Panc1 (cell line): Measurements from ENCODE around the gene TMEM167A. TPM values are rescaled to one million over a fixed set of nuclear protein-coding genes. Genes with fewer than 3 reads are reported as not detected.
"Not testable (repeated sequence)": the region's sequence is repeated elsewhere in the genome, so short reads cannot be mapped to it uniquely, and the experiment has no call there.

Experiments used
- ATAC-seq: fragments of 200-7000 bp; cut with Tn5 transposase; 2 replicates; pipeline ENCODE4 v1.9.1; 2020; ENCODE audit warnings: mild to moderate bottlenecking, moderate library complexity
- BruUV-seq: library from RNA; stranded (reverse); fragments of 400-500 nt; replicated peaks from 2 replicates; lab custom pipeline; 2021; lab: Mats Ljungman, UMichigan
- CTCF ChIA-PET: fragments of 300-600 bp; sonication (Branson Sonifier 250); formaldehyde crosslinking; loops from one replicate; lab custom pipeline; 2022; ENCODE audit warnings: antibody characterized with exemption; lab: Charles Lee
- POLR2A ChIA-PET: fragments of 300-600 bp; sonication (Branson Sonifier 250); formaldehyde crosslinking; loops from one replicate; lab custom pipeline; 2022; ENCODE audit warnings: antibody characterized with exemption; lab: Charles Lee
- DNase-seq: peaks from one replicate; pipeline ENCODE4 v3.0.0-alpha.2; 2010; ENCODE audit warnings: low read depth, low spot score
- H3K27ac ChIP-seq: 2 replicates; pipeline ENCODE4 v1.5.1; 2011; ENCODE audit warnings: mild to moderate bottlenecking, low read length, inconsistent platforms
- H3K27me3 ChIP-seq: fragments of 200-500 bp; sonication (Bioruptor generic); 2 replicates; pipeline ENCODE4 v1.6.0; 2014; ENCODE audit warnings: low read length, inconsistent platforms; ENCODE audit not compliant: control insufficient read depth, insufficient read depth
- H3K36me3 ChIP-seq: fragments of 200-500 bp; sonication (Bioruptor generic); 2 replicates; pipeline ENCODE4 v1.5.1; 2014; ENCODE audit warnings: inconsistent platforms, mild to moderate bottlenecking, low read length, moderate library complexity; ENCODE audit not compliant: control insufficient read depth, insufficient read depth
- H3K4me1 ChIP-seq: 2 replicates; pipeline ENCODE4 v1.5.1; 2011; ENCODE audit warnings: inconsistent platforms, mild to moderate bottlenecking, low read length, moderate library complexity; ENCODE audit not compliant: control insufficient read depth, insufficient read depth
- H3K4me3 ChIP-seq, 2 experiments: 2 replicates each; pipeline ENCODE4 v1.5.1; 2011 to 2012; ENCODE audit warnings: low read depth in 2 of 2, low read length in 2 of 2, mild to moderate bottlenecking in 2 of 2, inconsistent platforms in 1 of 2, moderate library complexity in 1 of 2
- H3K9me3 ChIP-seq: fragments of 200-500 bp; sonication (Bioruptor generic); 2 replicates; pipeline ENCODE4 v1.5.1; 2014; ENCODE audit warnings: low read depth, mild to moderate bottlenecking, inconsistent platforms, low read length, moderate library complexity; ENCODE audit not compliant: control insufficient read depth, insufficient read depth
- CTCF ChIP-seq: fragments of 450-650 bp; IDR thresholded peaks from 2 replicates; pipeline ENCODE4 v1.5.1; 2017; ENCODE audit warnings: mild to moderate bottlenecking
- POLR2AphosphoS5 ChIP-seq: IDR thresholded peaks from 2 replicates; pipeline ENCODE4 v1.6.1; 2012; ENCODE audit warnings: mild to moderate bottlenecking, low read depth, low read length, moderate library complexity
- REST ChIP-seq, 2 experiments: IDR thresholded peaks; 2 replicates each; pipeline ENCODE4 v1.6.1; 2011 to 2012; ENCODE audit warnings: low read depth in 2 of 2, control low read depth in 1 of 2, low read length in 1 of 2, mild to moderate bottlenecking in 1 of 2, moderate library complexity in 1 of 2; ENCODE audit not compliant: insufficient read depth in 1 of 2
- SIN3A ChIP-seq: IDR thresholded peaks from 2 replicates; pipeline ENCODE4 v1.6.1; 2012; ENCODE audit warnings: low read depth, mild to moderate bottlenecking, low read length, moderate library complexity, borderline replicate concordance; ENCODE audit not compliant: insufficient read depth
- TCF7L2 ChIP-seq: IDR thresholded peaks from 2 replicates; pipeline ENCODE4 v1.6.1; 2011; ENCODE audit warnings: mild to moderate bottlenecking, low read depth, low read length, inconsistent platforms
- in situ Hi-C: cut with HindIII; loops from 2 replicates; pipeline ENCODE4 v1.10.0; 2016; ENCODE audit warnings: low sequenced_read_pairs, low pct_unique_long_range_greater_than_20kb
- intact Hi-C: fragments of 100-400 bp; cut with micrococcal nuclease; formaldehyde crosslinking; loops from one replicate; pipeline ENCODE4 v1.10.0; 2022; ENCODE audit not compliant: unreplicated experiment
- total RNA-seq: library from RNA; stranded (reverse); gene quantifications from one replicate; pipeline ENCODE4 v1.2.1, GENCODE V29; 2021; ENCODE audit not compliant: unreplicated experiment

The TMEM167A gene
- total RNA-seq, 1 experiment from 2014 or later, result 117 TPM

GRCh38 chr5:83071286-83072051 is 5.7 kb downstream of the TMEM167A start:
- ChIA-PET POLR2A (interaction anchor here (0.6 kb wide), 1 partner anchor 9 kb away, joined by 3 read pairs; no protein-coding TSS in a partner anchor), CTCF (no interaction called here)
- H3K4me3 ChIP-seq, result no peak overlapping the region
- ATAC-seq (no peak), DNase-seq (no peak)
- H3K4me1 ChIP-seq, result peaks cover 3% of the 10 kb centered on the region; the same call in 1 of the 2 replicates
- H3K36me3 ChIP-seq, result no peaks in the 10 kb centered on the region; the same call in none of the 2 replicates
- intact Hi-C loops (no loop called here), in situ Hi-C loops (no loop called here)
- no peaks in the 10 kb centered on the region for H3K9me3 ChIP-seq
- BruUV-seq, result no TSS peak
- no peak for TF ChIP-seq POLR2AphosphoS5
- no peak for TF ChIP-seq TCF7L2
- no peak for TF ChIP-seq REST (IDR thresholded peaks at IDR 0.05; ENCODE audit: insufficient read depth in 1 of 2, low read depth in 2 of 2, low read length in 1 of 2)
- no peak for TF ChIP-seq CTCF
- no peak for TF ChIP-seq SIN3A
- H3K27ac ChIP-seq, result no peak overlapping the region
- no peaks in the 10 kb centered on the region for H3K27me3 ChIP-seq

- Histone ChIP-seq H3K27ac (no peak overlapping the region), H3K36me3 (peaks cover 2% of the 10 kb centered on the region), H3K4me1 (peaks cover 3% of the 10 kb centered on the region; the same call in 1 of the 2 replicates), H3K27me3 (no peaks in the 10 kb centered on the region), H3K4me3 (no peak overlapping the region), H3K9me3 (no peaks in the 10 kb centered on the region)
- ChIA-PET CTCF (no interaction called here), POLR2A (no interaction called here)
- ATAC-seq (no peak), DNase-seq (no peak)
- no TSS peak for BruUV-seq
- intact Hi-C loops (loop anchor here (10.0 kb wide), 2 partner anchors 376 to 704 kb away; no protein-coding TSS in a partner anchor), in situ Hi-C loops (no loop called here)
- no peak for TF ChIP-seq REST (IDR thresholded peaks at IDR 0.05; ENCODE audit: insufficient read depth in 1 of 2, low read depth in 2 of 2, low read length in 1 of 2)
Observed at GRCh38 chr5:83069096-83069799, 7.9 kb downstream of the TMEM167A start.

- H3K4me3 ChIP-seq, POLR2A ChIA-PET, in situ Hi-C loops, CTCF ChIA-PET, H3K27ac ChIP-seq, H3K4me1 ChIP-seq, DNase-seq, ATAC-seq, BruUV-seq, H3K27me3 ChIP-seq, H3K36me3 ChIP-seq, H3K9me3 ChIP-seq: not testable (repeated sequence)
- intact Hi-C loops, result loop anchor here (10.0 kb wide), 2 partner anchors 377 to 703 kb away; no protein-coding TSS in a partner anchor
Observed at GRCh38 chr5:83067377-83067776, 9.8 kb downstream of the TMEM167A start.
